LNCAP (cell line): ENCODE results near the gene ANKMY2.

Experiments used
- CTCF ChIP-seq: fragments of 450-650 bp; IDR thresholded peaks from 2 replicates; pipeline ENCODE4 v1.5.1; 2017; ENCODE audit warnings: mild to moderate bottlenecking

The ANKMY2 gene

GRCh38 chr7:16581286-16581685, 64.3 kb downstream of the ANKMY2 start:
- TF ChIP-seq CTCF = no peak

GRCh38 chr7:16579216-16579615, 66.3 kb downstream of the ANKMY2 start:
- TF ChIP-seq CTCF = no peak

GRCh38 chr7:16571941-16572340, 73.6 kb downstream of the ANKMY2 start:
- TF ChIP-seq CTCF = no peak

- TF ChIP-seq CTCF = peak; percentile 66
These were observed 80.6 kb downstream of the ANKMY2 start for GRCh38 chr7:16564909-16565426.

GRCh38 chr7:16564023-16564380, 81.6 kb downstream of the ANKMY2 start:
- TF ChIP-seq CTCF = no peak

GRCh38 chr7:16563281-16564022, 82.1 kb downstream of the ANKMY2 start:
- TF ChIP-seq CTCF = no peak

- TF ChIP-seq CTCF = no peak
These were observed 82.9 kb downstream of the ANKMY2 start for GRCh38 chr7:16562456-16563220.
